NCI-H2107 treated with DMSO at 0.1 percent for 48 hours (cell line): Measurements from ENCODE around the gene NUP210.

ENCODE experiments used
- DNase-seq: peaks from one replicate; lab custom pipeline; 2025; ENCODE audit not compliant: unreplicated experiment; lab: John Stamatoyannopoulos, UW

Gene NUP210

DNA sequence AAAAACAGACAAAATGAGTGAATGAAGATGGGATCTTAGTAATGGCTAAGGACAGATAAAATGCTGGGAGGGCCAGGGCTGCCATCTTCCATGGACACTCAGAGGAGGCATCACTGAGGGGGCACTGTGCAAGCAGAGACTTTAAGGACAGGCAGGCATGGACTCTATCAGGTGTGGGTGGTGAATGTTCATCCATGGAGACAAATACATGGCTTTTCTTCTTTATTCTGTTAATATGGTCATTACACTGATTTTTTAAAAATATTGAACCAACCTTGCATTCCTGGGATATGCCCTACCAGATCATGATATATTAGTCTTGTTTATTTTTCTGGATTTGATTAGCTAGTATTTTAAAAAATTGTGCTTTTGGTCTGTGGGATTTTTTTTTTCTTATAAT, 12.2 kb downstream of the NUP210 start:
- DNase-seq = no peak

DNA sequence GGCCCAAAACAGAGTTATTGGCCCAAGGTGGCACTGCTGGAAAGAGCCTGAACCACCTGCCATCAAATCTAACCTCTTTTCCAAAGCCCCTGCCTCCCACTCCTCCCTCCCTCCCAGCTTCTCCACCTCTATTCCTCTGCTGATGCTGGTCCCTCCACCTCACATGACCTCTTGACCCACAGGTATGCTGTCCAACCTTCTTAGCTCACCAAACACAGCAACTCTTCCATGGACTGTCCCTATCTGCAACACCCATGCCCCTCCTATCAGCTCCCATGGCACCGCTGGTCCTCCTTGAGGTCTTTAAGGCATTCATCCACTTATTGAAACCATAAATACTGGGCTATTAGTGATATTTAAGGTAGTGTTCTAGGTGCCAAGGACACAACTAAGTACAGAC, 12.6 kb downstream of the NUP210 start:
- DNase-seq = no peak

GRCh38 chr3:13406190-13406589, 13.9 kb downstream of the NUP210 start:
- DNase-seq = no peak

DNA sequence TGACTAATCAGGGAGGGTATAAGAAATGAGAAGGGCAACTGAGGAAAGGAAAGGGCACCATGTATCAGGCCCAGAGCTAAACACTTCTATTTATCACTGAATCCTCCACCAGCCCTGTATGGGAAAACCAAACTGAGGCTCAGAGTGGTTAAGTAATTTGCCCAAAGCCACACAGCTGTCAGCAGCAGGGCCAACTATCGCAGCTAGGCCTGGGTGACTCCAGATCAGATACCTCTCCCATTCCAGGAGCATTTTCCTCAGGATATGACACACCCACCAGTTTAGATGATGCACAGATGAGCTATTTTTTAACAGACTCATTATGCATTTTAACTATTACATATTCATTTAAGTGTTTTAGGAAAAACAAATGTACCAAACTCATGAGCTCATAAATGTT, 14.5 kb downstream of the NUP210 start:
- DNase-seq = no peak

GRCh38 chr3:13404626-13405452, 15.3 kb downstream of the NUP210 start:
- no peak for DNase-seq

DNA sequence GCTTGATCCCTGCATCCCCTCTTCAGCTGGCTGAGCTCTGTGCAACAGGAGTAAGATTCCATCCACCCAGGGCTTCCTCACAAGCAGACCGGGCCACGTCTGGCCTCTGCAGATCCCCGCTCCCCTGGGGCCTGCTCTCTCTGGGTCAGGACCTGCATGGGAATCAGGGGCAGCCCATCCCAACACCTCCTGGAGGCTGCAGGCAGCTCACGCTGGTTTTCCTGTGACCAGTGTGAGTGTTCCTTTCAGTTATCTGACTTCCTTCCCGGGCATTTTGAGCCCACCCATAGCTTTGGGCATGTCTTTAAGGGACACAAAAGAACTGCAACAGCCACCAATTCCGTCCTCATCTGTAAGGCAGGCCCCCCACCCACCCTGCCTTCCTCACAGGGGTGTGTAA, 16.3 kb downstream of the NUP210 start:
- DNase-seq = no peak

- no peak for DNase-seq
Observed at GRCh38 chr3:13403213-13403819, 16.8 kb downstream of the NUP210 start.

- no peak for DNase-seq
Observed at GRCh38 chr3:13401149-13401548, 19.0 kb downstream of the NUP210 start.

GRCh38 chr3:13400114-13400673, 19.9 kb downstream of the NUP210 start:
- DNase-seq = no peak

GRCh38 chr3:13399603-13400002, 20.5 kb downstream of the NUP210 start:
- DNase-seq = no peak

DNA sequence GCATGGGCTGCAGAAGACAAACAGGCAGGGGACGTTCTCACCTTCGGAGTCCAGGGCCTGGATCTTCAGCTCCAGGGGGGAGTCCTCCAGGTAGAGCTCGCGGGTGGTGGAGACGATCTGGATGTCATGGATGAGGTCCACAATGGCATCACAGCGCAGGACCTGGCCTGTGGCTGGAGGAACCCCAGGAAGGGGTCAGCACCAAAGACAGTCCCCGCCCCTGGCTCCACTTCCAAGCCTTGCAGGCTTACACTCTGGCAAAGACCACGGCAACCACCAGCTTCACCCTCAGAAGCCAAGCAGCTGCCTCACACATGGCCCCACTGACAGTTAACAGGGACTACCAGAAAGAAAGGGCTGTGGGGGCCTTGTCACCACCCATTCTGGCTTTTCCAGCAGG, 22.8 kb downstream of the NUP210 start:
- DNase-seq = no peak

- DNase-seq = no peak
Observed at GRCh38 chr3:13394363-13394762, 25.8 kb downstream of the NUP210 start.

GRCh38 chr3:13393427-13394360, 26.4 kb downstream of the NUP210 start:
- DNase-seq = no peak

GRCh38 chr3:13391308-13391707, 28.8 kb downstream of the NUP210 start:
- no peak for DNase-seq

GRCh38 chr3:13389378-13389777, 30.7 kb downstream of the NUP210 start:
- DNase-seq = no peak

DNA sequence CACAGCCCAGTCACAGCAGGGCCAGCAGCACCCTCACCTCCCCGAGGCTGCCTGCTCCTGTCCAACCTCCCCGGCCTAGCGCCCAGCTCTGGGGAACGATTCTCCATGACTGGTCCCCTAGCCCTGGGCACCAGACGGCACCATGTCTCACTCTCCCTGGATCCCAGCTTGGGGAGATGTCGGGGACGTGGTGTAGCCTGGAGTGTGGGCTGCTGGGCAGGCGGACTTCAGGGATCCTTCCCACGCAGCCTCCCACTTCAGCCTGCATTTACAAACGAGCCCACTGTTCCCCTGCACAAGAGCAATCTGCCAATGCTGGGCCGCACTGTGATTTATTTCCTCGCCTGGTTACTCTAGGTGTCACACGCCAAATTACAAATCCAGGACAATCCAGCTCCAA, 31.3 kb downstream of the NUP210 start:
- no peak for DNase-seq

GRCh38 chr3:13385373-13385965, 34.7 kb downstream of the NUP210 start:
- DNase-seq = no peak

GRCh38 chr3:13380971-13381370, 39.2 kb downstream of the NUP210 start:
- DNase-seq = no peak

GRCh38 chr3:13379201-13379830, 40.8 kb downstream of the NUP210 start:
- no peak for DNase-seq

GRCh38 chr3:13378155-13378554, 42.0 kb downstream of the NUP210 start:
- DNase-seq = no peak
